Measurements from ENCODE around the gene ACAA2.

The ACAA2 gene

DNA sequence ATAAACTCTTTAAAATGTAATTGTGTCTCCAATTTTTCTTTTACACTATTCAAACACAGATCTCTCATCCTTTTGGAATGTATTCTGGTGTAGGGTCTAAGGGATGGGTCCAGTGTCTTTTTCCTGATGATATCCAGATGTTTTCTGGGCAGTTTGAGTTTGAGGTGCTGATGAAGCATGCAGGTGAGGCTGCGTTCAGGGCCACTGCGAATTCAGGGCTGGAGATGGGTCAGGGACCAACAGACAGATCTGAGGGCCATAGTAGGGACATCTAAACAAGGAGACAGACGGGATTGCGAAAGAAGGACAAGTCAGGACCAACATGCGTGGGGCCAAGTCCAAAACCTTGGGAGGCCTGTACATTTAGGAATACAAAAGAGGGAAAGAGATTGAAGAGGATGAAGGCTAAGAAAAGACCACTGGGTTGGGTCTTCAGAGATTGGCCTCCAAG lies 70.2 kb downstream of the ACAA2 start:
- DNase-seq (ENCODE audit: low read depth, low spot score) = no peak

DNA sequence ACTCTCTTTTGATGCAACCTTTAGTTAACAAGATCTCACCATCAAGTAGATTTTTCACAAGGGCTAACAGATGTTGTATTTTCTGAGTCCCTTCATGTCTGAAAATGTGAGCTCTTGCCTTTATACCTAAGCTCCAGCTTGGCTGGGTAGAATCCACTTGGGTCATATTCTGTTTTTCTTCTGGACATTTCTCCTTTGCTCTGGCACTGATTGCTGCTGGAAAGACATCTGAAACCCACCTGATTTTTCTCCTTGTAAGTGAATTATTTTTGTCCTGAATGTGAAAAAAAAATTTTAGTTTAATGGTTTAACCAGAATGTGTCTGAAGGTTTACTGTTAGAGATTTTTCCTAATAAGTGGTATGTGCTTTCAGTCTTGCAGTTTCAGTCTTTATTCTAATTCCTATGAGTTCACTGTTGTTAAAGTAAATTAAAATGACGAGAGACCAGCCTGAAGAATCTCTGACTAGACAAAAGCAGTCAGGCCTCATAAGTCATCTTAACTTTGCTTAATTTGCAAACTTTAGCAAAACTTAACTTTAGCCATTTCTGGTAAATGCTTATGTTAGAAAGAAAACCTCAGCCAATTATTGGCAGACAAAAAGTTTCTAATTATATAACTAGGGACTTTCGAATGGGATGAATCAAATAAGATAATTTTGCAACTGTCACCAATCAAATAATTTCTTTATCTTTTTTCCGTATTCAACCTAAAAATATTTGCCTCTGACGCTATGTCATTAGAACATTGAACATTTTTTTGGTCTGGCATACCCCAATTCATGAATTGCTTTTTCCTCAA lies 70.8 kb downstream of the ACAA2 start:
- no peak for DNase-seq (ENCODE audit: low read depth, low spot score)

DNA sequence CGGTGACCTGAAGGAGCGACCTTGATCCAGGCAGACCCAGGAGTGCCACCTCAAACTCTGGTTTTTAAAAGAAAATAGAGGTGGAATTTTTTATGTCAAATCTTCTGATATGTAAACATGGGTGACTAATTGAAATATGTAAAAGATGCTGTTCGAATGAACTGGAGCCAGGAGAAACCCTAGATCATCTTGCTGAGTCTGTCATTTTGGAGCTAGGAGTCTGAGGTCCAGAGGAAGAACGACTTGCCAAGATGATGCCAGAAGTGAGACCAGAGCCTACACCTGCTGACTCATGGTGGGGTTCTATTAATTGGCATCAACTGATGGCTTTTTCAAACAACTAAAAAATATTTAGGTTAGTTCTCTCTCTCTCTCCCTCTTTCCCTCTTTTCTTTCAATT lies 74.1 kb downstream of the ACAA2 start:
- DNase-seq (ENCODE audit: low read depth, low spot score) = no peak

DNA sequence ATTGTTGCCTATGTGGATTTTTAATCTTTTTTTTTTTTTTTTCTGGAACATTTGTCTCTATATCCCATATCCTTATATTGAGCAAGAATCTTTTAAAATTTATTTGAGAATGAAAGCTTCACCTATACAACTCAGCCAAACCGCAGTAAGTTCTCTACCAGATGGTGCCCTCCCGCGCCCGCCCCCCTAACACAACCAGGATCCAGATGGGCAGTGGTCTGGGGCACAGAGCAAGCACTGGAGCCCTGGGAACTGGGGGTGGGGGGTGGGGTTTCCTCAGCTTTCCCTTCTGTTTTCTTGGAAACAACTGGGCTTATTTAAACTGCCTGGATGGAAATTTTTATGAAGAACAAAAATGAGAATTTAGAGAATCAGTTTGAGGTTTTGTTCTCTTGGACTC lies 74.6 kb downstream of the ACAA2 start:
- DNase-seq (ENCODE audit: low read depth, low spot score) = no peak

DNA sequence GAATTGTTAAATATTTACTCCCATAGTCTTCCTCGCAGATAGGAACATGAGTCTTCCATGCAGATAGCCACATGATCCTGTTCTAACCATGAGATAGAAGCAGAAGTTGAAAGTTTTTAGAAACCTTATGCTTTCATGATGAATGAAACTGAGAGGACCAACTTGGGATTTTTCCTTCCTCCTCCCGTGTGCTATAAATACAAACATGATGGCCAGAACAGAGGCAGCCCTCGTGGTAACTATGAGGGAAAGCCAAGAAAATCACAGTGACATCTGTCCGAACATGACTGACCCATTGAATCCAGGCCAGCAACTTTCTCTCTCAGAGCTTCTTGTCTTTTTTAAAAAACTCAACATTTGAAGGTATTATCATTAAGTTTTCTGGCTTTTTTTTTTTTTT lies 78.5 kb downstream of the ACAA2 start:
- no peak for DNase-seq (ENCODE audit: low read depth, low spot score)

DNA sequence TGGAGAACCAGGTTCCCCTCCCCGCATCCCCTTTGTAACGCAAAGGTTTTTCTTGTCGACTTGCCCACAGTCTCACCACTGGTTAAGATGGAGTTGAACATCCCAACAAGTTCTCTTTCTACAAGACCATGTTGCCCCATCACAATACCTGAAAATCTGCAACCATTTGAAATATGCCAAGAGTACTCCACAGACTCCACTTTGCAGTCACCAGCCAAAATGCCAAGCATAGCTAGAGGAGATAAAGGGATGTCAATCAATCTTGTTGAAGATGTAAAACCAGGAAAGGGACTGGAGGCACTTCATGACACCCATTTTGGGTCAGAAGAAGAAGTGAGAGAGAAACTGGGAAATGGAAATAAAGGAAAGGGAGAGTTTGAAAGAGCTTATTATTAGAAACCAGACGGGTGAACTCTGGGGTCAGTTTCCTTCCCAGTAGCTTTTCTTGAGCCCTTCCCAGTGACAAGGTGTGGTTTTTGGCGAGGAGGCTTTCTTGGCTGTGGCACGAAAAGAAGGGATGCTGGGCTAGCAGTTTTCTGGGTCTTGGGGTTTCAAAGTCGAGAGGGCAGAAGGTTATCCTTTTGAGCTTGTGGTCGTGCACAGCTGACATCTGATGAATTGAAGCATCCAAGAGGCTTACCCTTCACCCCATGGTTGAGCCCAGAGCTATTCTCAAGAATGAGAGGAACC lies 79.3 kb downstream of the ACAA2 start:
- DNase-seq (ENCODE audit: low read depth, low spot score) = no peak

DNA sequence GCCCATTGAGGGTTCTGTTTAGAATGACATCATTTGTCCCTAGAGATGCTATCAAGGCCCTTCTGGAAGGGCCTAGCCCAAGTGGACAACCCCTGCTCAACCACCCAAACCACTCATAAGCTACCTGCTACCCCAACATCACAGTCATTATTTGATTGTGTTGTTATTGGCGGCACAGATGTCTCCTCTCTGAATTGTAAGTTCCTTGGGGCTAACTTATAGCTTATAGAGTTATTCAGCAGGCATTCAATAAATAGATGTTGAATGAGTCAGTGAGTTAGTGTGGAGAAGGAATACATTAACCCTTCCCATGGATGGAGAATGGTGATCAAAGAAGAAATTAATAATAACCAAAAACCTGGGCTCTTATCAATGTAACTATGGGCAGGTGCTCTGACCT lies 80.0 kb downstream of the ACAA2 start:
- no peak for DNase-seq (ENCODE audit: low read depth, low spot score)
